ENCODE data around the gene PERCC1.

DNA sequence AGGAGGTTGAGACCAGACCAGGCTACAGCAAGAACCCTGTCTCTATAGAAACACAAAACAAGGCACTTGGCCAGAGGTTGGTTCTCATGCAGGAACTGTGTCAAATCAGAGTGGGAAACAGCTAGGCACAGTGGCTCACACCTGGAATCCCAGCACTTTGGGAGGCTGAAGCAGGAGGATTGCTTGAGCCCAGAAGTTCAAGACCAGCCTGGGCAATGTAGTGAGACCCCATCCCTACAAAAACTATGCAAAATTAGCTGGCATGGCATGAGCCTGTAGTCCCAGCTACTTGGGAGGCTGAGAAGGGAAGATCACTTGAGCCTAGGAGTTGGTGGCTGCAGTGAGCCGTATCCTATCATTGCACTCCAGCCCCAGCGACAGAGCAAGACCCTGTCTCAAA is 18.0 kb upstream of the PERCC1 start:
- TF ChIP-seq, protein P1, sequence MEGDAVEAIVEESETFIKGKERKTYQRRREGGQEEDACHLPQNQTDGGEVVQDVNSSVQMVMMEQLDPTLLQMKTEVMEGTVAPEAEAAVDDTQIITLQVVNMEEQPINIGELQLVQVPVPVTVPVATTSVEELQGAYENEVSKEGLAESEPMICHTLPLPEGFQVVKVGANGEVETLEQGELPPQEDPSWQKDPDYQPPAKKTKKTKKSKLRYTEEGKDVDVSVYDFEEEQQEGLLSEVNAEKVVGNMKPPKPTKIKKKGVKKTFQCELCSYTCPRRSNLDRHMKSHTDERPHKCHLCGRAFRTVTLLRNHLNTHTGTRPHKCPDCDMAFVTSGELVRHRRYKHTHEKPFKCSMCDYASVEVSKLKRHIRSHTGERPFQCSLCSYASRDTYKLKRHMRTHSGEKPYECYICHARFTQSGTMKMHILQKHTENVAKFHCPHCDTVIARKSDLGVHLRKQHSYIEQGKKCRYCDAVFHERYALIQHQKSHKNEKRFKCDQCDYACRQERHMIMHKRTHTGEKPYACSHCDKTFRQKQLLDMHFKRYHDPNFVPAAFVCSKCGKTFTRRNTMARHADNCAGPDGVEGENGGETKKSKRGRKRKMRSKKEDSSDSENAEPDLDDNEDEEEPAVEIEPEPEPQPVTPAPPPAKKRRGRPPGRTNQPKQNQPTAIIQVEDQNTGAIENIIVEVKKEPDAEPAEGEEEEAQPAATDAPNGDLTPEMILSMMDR (IDR thresholded peaks at IDR 0.05) = no peak
- TF ChIP-seq POLR2A (IDR thresholded peaks at IDR 0.05) = no peak
- no peak for TF ChIP-seq POLR2AphosphoS5 (IDR thresholded peaks at IDR 0.05)
